Dermis microvascular lymphatic vessel endothelial cell (primary cell): ENCODE results near the gene RCOR3. TPM values are rescaled to one million over a fixed set of nuclear protein-coding genes. Genes with fewer than 3 reads are reported as not detected.

ENCODE experiments used
- total RNA-seq: library from RNA; depleted of rRNA; stranded (reverse); fragments of >200 nt; gene quantifications from 2 replicates; pipeline ENCODE4 v1.2.1, GENCODE V29; 2014

RCOR3 gene
- total RNA-seq, 1 donor from 2014 or later = 7.1 TPM

Other genes with a start within 250 kb of the RCOR3 start
- not detected in 2 replicates for gene KCNH1, start 125.2 kb upstream of the RCOR3 start, total RNA-seq
- gene TRAF5, start 67.5 kb downstream of the RCOR3 start, total RNA-seq = 10.0 and 16.7 TPM in 2 replicates
- gene RD3, start 232.8 kb downstream of the RCOR3 start, total RNA-seq = not detected in 2 replicates